B cell (primary cell): ENCODE results near the gene LGSN. TPM values are rescaled to one million over a fixed set of nuclear protein-coding genes. Genes with fewer than 3 reads are reported as not detected.
A peak's percentile ranks its signal among the peaks of the same experiment; 100 is the strongest.

Experiments used
- ATAC-seq: fragments of 200-7000 bp; cut with Tn5 transposase; one replicate; pipeline ENCODE4 v1.10.0; 2021; ENCODE audit warnings: low read depth, mild to moderate bottlenecking, moderate number of reproducible peaks, moderate library complexity
- CTCF ChIA-PET: fragments of 350-600 bp; sonication (Branson Sonifier 250); formaldehyde crosslinking; loops from one replicate; lab custom pipeline; 2021; ENCODE audit warnings: antibody characterized with exemption, inconsistent platforms; lab: Charles Lee
- POLR2A ChIA-PET: fragments of 350-600 bp; sonication (Branson Sonifier 250); formaldehyde crosslinking; loops from one replicate; lab custom pipeline; 2021; ENCODE audit warnings: antibody characterized with exemption; lab: Charles Lee
- DNase-seq: peaks from one replicate; pipeline ENCODE4 v3.0.0; 2013
- H2AFZ ChIP-seq: 2 replicates; pipeline ENCODE4 v1.6.1; 2012; ENCODE audit warnings: mild to moderate bottlenecking, low read depth, low read length; ENCODE audit not compliant: insufficient read depth, poor library complexity, severe bottlenecking
- H3K27ac ChIP-seq, 2 donors: 1 replicate in 1 of 2; 2 replicates in 1 of 2; pipeline ENCODE4 v1.5.1; 2012 to 2013; ENCODE audit warnings: low read length in 2 of 2, mild to moderate bottlenecking in 2 of 2, moderate library complexity in 1 of 2
- H3K27me3 ChIP-seq, 4 experiments: fragments of 200-600 bp in 1 of 4; sonication (generic) in 1 of 4; replicated peaks in 1 of 4; 1 replicate in 2 of 4; 2 replicates in 2 of 4; pipeline versions ENCODE4 v1.6.1 to v1.7.0; 2013 to 2016; ENCODE audit warnings: low read length in 3 of 4, mild to moderate bottlenecking in 2 of 4, mixed read lengths in 1 of 4, moderate library complexity in 1 of 4; ENCODE audit not compliant: insufficient read depth in 4 of 4, control insufficient read depth in 3 of 4; ENCODE audit errors: control extremely low read depth in 1 of 4
- H3K36me3 ChIP-seq, 2 experiments: replicated peaks in 1 of 2; 1 replicate in 1 of 2; 2 replicates in 1 of 2; pipeline versions ENCODE4 v1.6.1 to v1.7.1; 2013; ENCODE audit warnings: low read length in 1 of 2; ENCODE audit not compliant: insufficient read depth in 2 of 2, control insufficient read depth in 1 of 2; ENCODE audit errors: control extremely low read depth in 1 of 2, extremely low read depth in 1 of 2
- H3K4me1 ChIP-seq, 2 donors: fragments of 200-600 bp in 1 of 2; sonication (generic) in 1 of 2; 1 replicate in 1 of 2; 2 replicates in 1 of 2; pipeline versions ENCODE4 v1.5.1 to v1.6.1; 2013 to 2017; ENCODE audit warnings: low read length in 2 of 2; ENCODE audit not compliant: control insufficient read depth in 2 of 2, insufficient read depth in 2 of 2
- H3K4me2 ChIP-seq: replicated peaks from 2 replicates; pipeline ENCODE3; 2012; ENCODE audit warnings: mild to moderate bottlenecking, low read depth, low read length; ENCODE audit not compliant: poor library complexity, severe bottlenecking
- H3K4me3 ChIP-seq, 5 experiments: fragments of 200-600 bp in 1 of 5; sonication (generic) in 1 of 5; 1 replicate in 3 of 5; 2 replicates in 2 of 5; pipeline versions ENCODE4 v1.5.1 to v1.7.0; 2011 to 2016; ENCODE audit warnings: low read length in 4 of 5, mild to moderate bottlenecking in 4 of 5, low read depth in 2 of 5, control low read depth in 1 of 5, moderate library complexity in 1 of 5; ENCODE audit not compliant: insufficient read depth in 1 of 5; ENCODE audit errors: control extremely low read depth in 1 of 5, extremely low read depth in 1 of 5
- H3K79me2 ChIP-seq: fragments of 200-600 bp; sonication (generic); one replicate; pipeline ENCODE4 v1.6.0; 2016; ENCODE audit warnings: low read length; ENCODE audit not compliant: control insufficient read depth, insufficient read depth
- H3K9ac ChIP-seq: fragments of 200-600 bp; sonication (generic); 2 replicates; pipeline ENCODE4 v1.6.1; 2017; ENCODE audit warnings: mild to moderate bottlenecking, low read length, moderate library complexity
- H3K9me3 ChIP-seq, 3 donors: one replicate each; pipeline versions ENCODE4 v1.6.1 to v1.7.1; 2013; ENCODE audit warnings: low read length in 2 of 3; ENCODE audit not compliant: control insufficient read depth in 2 of 3, insufficient read depth in 1 of 3; ENCODE audit errors: control extremely low read depth in 1 of 3
- H4K20me1 ChIP-seq: 2 replicates; pipeline ENCODE4 v1.6.0; 2012; ENCODE audit warnings: mild to moderate bottlenecking, low read length; ENCODE audit not compliant: insufficient read depth, control insufficient read depth, poor library complexity, severe bottlenecking
- H3K27ac Mint-ChIP-seq: one replicate; pipeline ENCODE4 v1.8.0; 2021; ENCODE audit warnings: mixed read lengths
- H3K27me3 Mint-ChIP-seq: one replicate; pipeline ENCODE4 v1.8.0; 2021; ENCODE audit warnings: mixed read lengths
- H3K4me1 Mint-ChIP-seq: one replicate; pipeline ENCODE4 v1.8.0; 2021; ENCODE audit warnings: mixed read lengths
- H3K4me3 Mint-ChIP-seq: one replicate; pipeline ENCODE4 v1.8.0; 2021; ENCODE audit warnings: mixed read lengths
- H3K9me3 Mint-ChIP-seq: one replicate; pipeline ENCODE4 v1.8.0; 2022; ENCODE audit warnings: mixed read lengths; ENCODE audit not compliant: insufficient read depth
- EZH2 ChIP-seq: IDR thresholded peaks from 2 replicates; pipeline ENCODE4 v1.6.1; 2012; ENCODE audit warnings: borderline replicate concordance, low read depth, mild to moderate bottlenecking, moderate library complexity, low read length; ENCODE audit not compliant: insufficient read depth, poor library complexity, severe bottlenecking
- WGBS: methylation state at CpG from one replicate; pipeline ENCODE4 v1.1.5; 2013; ENCODE audit warnings: missing lambda C conversion rate; ENCODE audit not compliant: insufficient coverage; 5-methylcytosine and 5-hydroxymethylcytosine counted together
- intact Hi-C: fragments of 100-400 bp; cut with micrococcal nuclease; formaldehyde crosslinking; loops from one replicate; pipeline ENCODE4 v1.10.0; 2022
- polyA plus RNA-seq: library from polyadenylated mRNA; depleted of rRNA; stranded (reverse); fragments of >200 nt; gene quantifications from 2 replicates; pipeline ENCODE4 v1.2.3, GENCODE V29; 2012
- total RNA-seq, 2 donors: library from RNA; stranded (reverse); fragments of 120-200 nt in 1 of 2; gene quantifications; 1 replicate in 1 of 2; 2 replicates in 1 of 2; pipeline versions ENCODE4 v1.2.3 to v1.2.4, GENCODE V29; 2013 to 2022
- TF ChIP-seq, protein P1 (sequence below): fragments of 200-600 bp; IDR thresholded peaks from one replicate; pipeline ENCODE4 v1.8.0; 2022; ENCODE audit warnings: antibody characterized with exemption, mild to moderate bottlenecking

Gene LGSN
- total and polyA plus RNA-seq, 2 donors (not counting 1 experiment from before 2014, with no cell fraction given): not detected

DNA sequence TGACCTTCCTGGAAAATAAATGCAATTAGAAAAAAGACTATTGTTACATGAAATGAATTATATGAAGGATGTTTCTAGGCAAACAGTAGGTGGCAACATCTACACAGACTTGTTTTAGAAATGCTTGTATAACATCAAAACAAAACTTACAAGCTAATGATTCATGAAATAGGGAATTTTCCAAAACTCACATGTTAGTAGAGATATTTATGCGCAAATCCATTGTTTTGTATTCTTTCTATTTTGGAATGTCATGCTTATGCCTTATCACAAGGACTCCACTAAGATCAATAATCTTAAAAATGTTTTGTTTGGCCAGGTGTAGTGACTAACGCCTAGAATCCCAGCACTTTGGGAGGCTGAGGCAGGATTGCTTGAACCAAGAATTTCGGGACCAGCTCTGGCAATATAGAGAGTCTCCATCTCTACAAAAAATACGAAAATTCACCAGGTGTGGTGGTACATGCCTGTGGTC is 32.3 kb upstream of the LGSN start:
- Histone ChIP-seq H4K20me1 (no peaks in the 10 kb centered on the region), H3K27ac (peak overlapping the region in 1 of 2 donors; percentile 56), H3K36me3 (no peaks in the 10 kb centered on the region), H3K9ac (peak overlapping the region; percentile 51), H3K27me3 (no peaks in the 10 kb centered on the region), H2AFZ (no peak overlapping the region), H3K4me2 (peak overlapping the region; percentile 73), H3K4me3 (peak overlapping the region in 1 of 5 experiments; percentile 8), H3K9me3 (no peaks in the 10 kb centered on the region), H3K4me1 (peaks cover 13 to 18% of the 10 kb centered on the region in 2 donors), H3K79me2 (no peaks in the 10 kb centered on the region)
- H3K4me1 Mint-ChIP-seq: peaks cover 18% of the 10 kb centered on the region
- no peak for ATAC-seq
- peak; percentile 27 for DNase-seq
- ChIA-PET CTCF (interaction anchor here (0.5 to 4.3 kb wide), 7 partner anchors 100 to 450 kb away, joined by 3 to 36 read pairs (median 4); no protein-coding TSS in a partner anchor), POLR2A (interaction anchor here (0.6 kb wide), 1 partner anchor 285 kb away, joined by 3 read pairs; no protein-coding TSS in a partner anchor)
- H3K27ac Mint-ChIP-seq: peak overlapping the region; percentile 80
- no peaks in the 10 kb centered on the region for H3K9me3 Mint-ChIP-seq
- WGBS: 40% methylated on average over 1 of the region's 4 CpGs
- H3K27me3 Mint-ChIP-seq: peaks cover 3% of the 10 kb centered on the region
- intact Hi-C loops: loop anchor here (2.0 kb wide), 1 partner anchor 221 kb away; the partner anchor contains the start of genes LOC128125822 and PTP4A1
- H3K4me3 Mint-ChIP-seq: peak overlapping the region; percentile 65
- no peak for TF ChIP-seq EZH2
- TF ChIP-seq, protein P1, sequence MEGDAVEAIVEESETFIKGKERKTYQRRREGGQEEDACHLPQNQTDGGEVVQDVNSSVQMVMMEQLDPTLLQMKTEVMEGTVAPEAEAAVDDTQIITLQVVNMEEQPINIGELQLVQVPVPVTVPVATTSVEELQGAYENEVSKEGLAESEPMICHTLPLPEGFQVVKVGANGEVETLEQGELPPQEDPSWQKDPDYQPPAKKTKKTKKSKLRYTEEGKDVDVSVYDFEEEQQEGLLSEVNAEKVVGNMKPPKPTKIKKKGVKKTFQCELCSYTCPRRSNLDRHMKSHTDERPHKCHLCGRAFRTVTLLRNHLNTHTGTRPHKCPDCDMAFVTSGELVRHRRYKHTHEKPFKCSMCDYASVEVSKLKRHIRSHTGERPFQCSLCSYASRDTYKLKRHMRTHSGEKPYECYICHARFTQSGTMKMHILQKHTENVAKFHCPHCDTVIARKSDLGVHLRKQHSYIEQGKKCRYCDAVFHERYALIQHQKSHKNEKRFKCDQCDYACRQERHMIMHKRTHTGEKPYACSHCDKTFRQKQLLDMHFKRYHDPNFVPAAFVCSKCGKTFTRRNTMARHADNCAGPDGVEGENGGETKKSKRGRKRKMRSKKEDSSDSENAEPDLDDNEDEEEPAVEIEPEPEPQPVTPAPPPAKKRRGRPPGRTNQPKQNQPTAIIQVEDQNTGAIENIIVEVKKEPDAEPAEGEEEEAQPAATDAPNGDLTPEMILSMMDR: peak; percentile 37

DNA sequence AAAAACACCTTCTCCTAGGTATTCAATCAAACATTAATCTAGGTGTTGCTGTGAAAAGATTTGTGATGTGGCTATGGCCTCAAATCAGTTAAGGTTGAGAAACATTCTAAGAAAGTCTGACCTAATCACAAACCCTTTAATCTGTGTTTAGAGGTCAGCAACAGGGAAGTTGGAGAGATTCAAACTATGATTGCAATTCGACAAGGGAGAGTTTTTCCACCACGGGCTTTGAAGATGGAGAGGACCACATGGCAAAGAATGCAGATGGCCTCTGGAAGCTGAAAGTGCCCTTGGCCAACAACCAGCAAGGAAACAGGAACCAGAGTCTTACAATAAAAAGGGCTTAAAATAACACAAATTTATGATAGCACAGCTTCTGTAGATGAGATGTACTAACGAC is 29.6 kb upstream of the LGSN start:
- Histone ChIP-seq H3K9ac (no peak overlapping the region), H2AFZ (no peak overlapping the region), H3K9me3 (no peaks in the 10 kb centered on the region), H3K4me1 (peaks cover 13 to 18% of the 10 kb centered on the region in 2 donors), H3K4me3 (no peak overlapping the region), H3K36me3 (no peaks in the 10 kb centered on the region), H3K4me2 (no peak overlapping the region), H4K20me1 (no peaks in the 10 kb centered on the region), H3K27ac (no peak overlapping the region), H3K79me2 (no peaks in the 10 kb centered on the region), H3K27me3 (no peaks in the 10 kb centered on the region)
- ChIA-PET CTCF (interaction anchor here (1.0 to 4.3 kb wide), 2 partner anchors 250 to 415 kb away, joined by 3 to 24 read pairs; no protein-coding TSS in a partner anchor), POLR2A (no interaction called here)
- no peak for TF ChIP-seq EZH2
- TF ChIP-seq, protein P1: no peak
- Mint-ChIP-seq H3K27me3 (peaks cover 12% of the 10 kb centered on the region), H3K27ac (no peak overlapping the region), H3K9me3 (no peaks in the 10 kb centered on the region), H3K4me1 (peaks cover 18% of the 10 kb centered on the region), H3K4me3 (no peak overlapping the region)
- WGBS: 54% methylated on average over 2 of the region's 3 CpGs
- DNase-seq: no peak
- ATAC-seq: no peak
- intact Hi-C loops: no loop called here
